Activated naive CD4-positive, alpha-beta T cell treated with anti-CD3 and anti-CD28 coated beads, Interleukin-2, amount 50 U/mL, for 72 hours (primary cell): Measurements from ENCODE around the gene LENG8. TPM values are rescaled to one million over a fixed set of nuclear protein-coding genes. Genes with fewer than 3 reads are reported as not detected.

Source experiments
- ATAC-seq, 2 donors: fragments of 150-1000 bp; cut with Tn5 transposase; 2 replicates each; pipeline ENCODE4 v1.10.0; 2021; ENCODE audit warnings: mild to moderate bottlenecking in 2 of 2, moderate library complexity in 2 of 2
- DNase-seq, 2 donors: peaks; one replicate each; pipeline ENCODE4 v3.0.0; 2021 to 2022; ENCODE audit warnings: low spot score in 2 of 2
- H3K27ac Mint-ChIP-seq, 2 donors: one replicate each; pipeline ENCODE4 v1.8.0; 2022; ENCODE audit warnings: mild to moderate bottlenecking in 2 of 2, mixed read lengths in 2 of 2
- H3K36me3 Mint-ChIP-seq, 2 donors: one replicate each; pipeline ENCODE4 v1.8.0; 2022; ENCODE audit warnings: mixed read lengths in 2 of 2
- H3K9me3 Mint-ChIP-seq, 2 donors: one replicate each; pipeline ENCODE4 v1.8.0; 2022; ENCODE audit warnings: mixed read lengths in 2 of 2
- total RNA-seq, 2 donors: library from RNA; stranded (reverse); gene quantifications; one replicate each; pipeline ENCODE4 v1.2.3, GENCODE V29; 2022

LENG8 gene
- total RNA-seq, 2 donors from 2014 or later, result 191 to 205 TPM

DNA sequence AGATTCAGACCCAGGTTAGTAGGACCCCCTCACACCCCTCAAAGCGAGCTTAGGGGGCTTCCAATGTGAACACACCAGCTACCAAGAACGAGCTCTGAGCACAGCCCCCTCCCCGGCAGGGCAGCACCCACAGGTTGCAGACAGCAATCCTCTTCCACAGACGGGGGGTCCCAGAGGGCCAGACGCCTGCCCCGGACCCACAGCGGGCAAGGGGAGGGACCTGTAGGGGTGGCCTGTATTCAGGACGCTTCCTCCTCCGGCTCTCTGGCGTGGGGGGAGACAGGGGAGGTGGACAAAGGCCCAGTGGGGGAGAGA, 29.0 kb upstream of the LENG8 start:
- no peaks in the 10 kb centered on the region for H3K9me3 Mint-ChIP-seq
- no peak overlapping the region for H3K27ac Mint-ChIP-seq
- DNase-seq (no peak), ATAC-seq (no peak)
- H3K36me3 Mint-ChIP-seq, result peaks cover 0 to 11% of the 10 kb centered on the region in 2 donors

GRCh38 chr19:54420383-54421168, 28.4 kb upstream of the LENG8 start:
- DNase-seq, result no peak
- no peak for ATAC-seq
- Mint-ChIP-seq H3K36me3 (peaks cover 0 to 11% of the 10 kb centered on the region in 2 donors), H3K9me3 (no peaks in the 10 kb centered on the region), H3K27ac (no peak overlapping the region)

DNA sequence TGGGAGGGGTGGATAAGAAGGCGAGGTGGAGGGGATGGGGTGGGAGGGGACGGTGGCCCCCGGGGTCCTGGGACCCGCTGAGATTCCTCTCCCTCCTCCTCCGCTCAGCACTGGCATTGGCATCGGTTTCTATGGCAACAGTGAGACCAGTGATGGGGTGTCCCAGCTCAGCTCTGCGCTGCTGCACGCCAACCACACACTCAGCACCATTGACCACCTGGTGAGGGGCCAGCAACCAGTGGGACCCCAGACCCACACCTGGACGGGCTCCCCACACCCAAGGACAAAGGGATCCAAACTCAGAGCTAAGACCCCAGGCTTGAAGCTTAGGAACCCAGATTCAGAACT, 27.9 kb upstream of the LENG8 start:
- peaks cover 0 to 11% of the 10 kb centered on the region in 2 donors for H3K36me3 Mint-ChIP-seq

DNA sequence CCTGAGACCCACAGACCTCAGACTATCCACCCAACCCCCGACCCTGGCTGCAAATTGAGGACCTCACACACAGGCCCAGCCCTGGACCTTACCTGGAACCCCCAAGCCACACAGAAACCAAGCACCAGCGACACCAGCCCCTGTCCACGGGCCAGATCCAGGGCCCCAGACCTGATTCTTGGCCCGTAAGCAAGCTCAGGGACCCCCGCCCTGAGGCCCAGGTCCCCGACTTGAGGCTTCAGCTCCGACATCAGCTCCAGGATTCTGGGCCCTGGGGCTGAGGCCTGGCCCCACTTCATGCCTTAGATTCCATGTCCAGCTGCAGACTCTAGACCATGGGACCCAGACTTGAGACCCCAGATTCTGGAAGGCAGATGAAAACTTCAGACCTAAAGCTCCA, 27.5 kb upstream of the LENG8 start:
- Mint-ChIP-seq H3K36me3 (peaks cover 0 to 11% of the 10 kb centered on the region in 2 donors), H3K9me3 (no peaks in the 10 kb centered on the region), H3K27ac (no peak overlapping the region)
- DNase-seq, result no peak
- no peak for ATAC-seq

More for the DNA sequence above, 27.9 kb upstream of the LENG8 start:
- Mint-ChIP-seq H3K9me3 (no peaks in the 10 kb centered on the region), H3K27ac (no peak overlapping the region)
- ATAC-seq, result no peak
- DNase-seq, result no peak

GRCh38 chr19:54422136-54422535, 26.9 kb upstream of the LENG8 start:
- Mint-ChIP-seq H3K36me3 (peaks cover 0 to 8% of the 10 kb centered on the region in 2 donors), H3K27ac (no peak overlapping the region), H3K9me3 (no peaks in the 10 kb centered on the region)
- ATAC-seq, result no peak
- DNase-seq, result no peak

DNA sequence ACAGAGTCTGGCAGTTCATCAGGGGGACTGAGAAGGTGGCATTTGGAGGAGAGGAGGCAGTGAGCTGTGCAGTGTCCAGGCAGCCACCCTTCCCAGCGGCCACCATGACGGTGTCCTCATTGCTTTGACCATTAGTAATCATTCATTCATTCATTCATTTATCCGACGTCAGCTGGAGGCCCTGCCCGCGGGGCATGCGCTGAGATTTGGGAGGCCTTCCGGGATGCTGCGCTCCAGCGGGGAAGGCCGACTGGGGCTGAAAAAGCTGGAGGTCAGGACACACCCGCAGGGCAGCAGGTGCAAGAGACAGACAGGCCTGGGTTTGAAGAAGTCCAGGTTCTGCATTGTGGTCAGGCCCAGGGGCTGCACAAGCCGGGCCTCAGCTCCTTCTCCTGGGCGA, 24.8 kb upstream of the LENG8 start:
- ATAC-seq, result no peak
- no peak overlapping the region for H3K27ac Mint-ChIP-seq
- H3K36me3 Mint-ChIP-seq, result no peaks in the 10 kb centered on the region
- no peak for DNase-seq
- no peaks in the 10 kb centered on the region for H3K9me3 Mint-ChIP-seq

DNA sequence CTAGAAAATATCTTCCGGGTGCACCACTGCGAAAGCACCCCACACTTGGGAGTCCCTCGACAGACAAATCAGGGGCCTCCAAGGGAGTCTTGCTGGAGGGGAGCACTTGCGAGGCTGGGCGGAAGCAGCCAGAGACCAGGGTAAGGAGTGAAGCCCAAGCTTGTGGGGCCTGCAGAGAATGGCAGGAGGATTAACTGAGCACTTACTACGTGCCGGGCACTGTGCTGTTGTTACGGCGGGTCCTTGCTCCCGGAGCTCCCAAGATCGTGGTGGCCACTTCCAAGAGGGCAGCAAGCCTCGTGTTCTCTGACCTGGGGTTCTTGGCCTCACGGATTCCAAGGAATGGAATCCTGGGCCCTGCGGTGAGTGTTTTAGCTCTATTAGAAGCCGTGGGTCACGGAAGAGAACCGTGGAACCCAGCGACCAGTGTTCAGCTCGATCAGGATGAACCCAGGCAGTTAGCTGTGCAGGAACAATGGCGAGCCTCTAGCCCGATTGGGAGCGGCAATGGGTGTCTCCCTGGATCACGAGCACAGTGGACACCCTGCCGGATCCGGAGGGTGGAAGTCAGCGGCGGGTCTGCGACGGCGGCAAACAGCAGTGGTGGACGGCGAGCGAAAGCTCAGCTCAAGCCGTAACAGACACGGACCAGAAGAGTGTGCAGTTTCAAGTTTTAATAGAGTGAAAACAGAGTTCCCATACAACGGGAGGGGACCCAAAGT, 24.2 kb upstream of the LENG8 start:
- no peak overlapping the region for H3K27ac Mint-ChIP-seq
- no peak for DNase-seq
- ATAC-seq, result no peak
- no peaks in the 10 kb centered on the region for H3K36me3 Mint-ChIP-seq
- no peaks in the 10 kb centered on the region for H3K9me3 Mint-ChIP-seq

DNA sequence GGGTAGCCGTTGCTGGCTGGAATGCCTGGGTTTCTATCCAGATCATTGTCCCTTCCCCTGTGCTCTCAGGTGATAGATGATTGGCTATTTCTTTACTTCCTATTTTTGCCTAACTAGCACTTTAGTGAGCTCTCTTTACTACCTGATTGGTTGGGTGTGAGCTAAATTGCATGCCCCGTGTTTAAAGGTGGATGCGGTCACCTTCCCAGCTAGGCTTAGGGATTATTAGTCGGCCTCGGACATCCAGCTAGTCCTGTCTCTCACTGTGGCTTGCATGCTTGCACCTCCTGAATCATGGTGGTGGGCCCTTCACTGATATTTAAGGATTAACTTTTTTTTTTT, 23.6 kb upstream of the LENG8 start:
- no peak overlapping the region for H3K27ac Mint-ChIP-seq

GRCh38 chr19:54426291-54426931, 22.6 kb upstream of the LENG8 start:
- no peak for DNase-seq
- ATAC-seq, result no peak
- H3K9me3 Mint-ChIP-seq, result no peaks in the 10 kb centered on the region
- H3K36me3 Mint-ChIP-seq, result no peaks in the 10 kb centered on the region
- no peak overlapping the region for H3K27ac Mint-ChIP-seq

More for the DNA sequence above, 23.6 kb upstream of the LENG8 start:
- H3K36me3 Mint-ChIP-seq, result no peaks in the 10 kb centered on the region
- no peaks in the 10 kb centered on the region for H3K9me3 Mint-ChIP-seq
- ATAC-seq, result no peak
- no peak for DNase-seq

- no peaks in the 10 kb centered on the region for H3K9me3 Mint-ChIP-seq
- no peak for ATAC-seq
- no peak for DNase-seq
- no peak overlapping the region for H3K27ac Mint-ChIP-seq
- H3K36me3 Mint-ChIP-seq, result no peaks in the 10 kb centered on the region
Observed at GRCh38 chr19:54427586-54427985, 21.4 kb upstream of the LENG8 start.

DNA sequence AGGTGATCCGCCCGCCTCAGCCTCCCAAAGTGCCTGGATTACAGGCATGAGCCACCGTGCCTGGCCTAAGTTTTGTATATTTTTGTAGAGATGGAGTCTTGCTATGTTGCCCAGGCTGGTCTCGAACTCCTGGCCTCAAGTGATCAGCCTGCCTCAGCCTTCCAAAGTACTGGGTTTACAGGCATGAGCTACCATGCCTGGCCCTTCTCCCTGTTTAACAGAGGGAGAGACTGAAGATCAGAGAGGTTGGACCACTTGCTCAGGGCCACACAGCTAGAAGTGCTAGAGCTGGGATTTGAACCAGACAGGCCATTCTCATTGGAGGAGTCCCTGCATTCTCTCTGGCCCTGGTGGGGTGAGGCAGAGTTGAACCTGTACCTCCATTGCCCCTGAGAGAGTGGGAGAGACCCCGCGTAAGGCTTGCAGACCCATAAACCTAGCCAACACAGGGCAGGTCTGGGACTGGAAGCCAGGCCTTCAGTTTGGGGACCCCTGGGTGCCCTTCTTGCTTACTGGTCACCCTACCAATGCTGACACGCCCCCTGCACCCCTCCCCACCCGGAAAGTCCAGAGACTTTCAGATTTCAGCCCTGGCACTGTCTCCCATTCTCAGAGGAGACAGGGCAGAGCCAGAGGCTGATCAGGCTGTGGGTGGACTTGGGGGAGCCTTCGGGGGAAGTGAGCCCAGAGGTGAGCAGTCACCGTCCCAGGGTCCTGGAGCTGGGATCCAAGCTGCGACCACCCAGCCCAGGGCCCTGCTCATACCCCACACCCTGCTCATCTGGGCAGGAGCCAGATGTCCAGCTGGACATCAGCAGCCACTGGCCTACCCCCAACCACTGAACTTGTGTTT, 20.4 kb upstream of the LENG8 start:
- ATAC-seq (no peak), DNase-seq (no peak)
- Mint-ChIP-seq H3K9me3 (no peaks in the 10 kb centered on the region), H3K36me3 (no peaks in the 10 kb centered on the region), H3K27ac (peak overlapping the region; percentile 19 to 50)

GRCh38 chr19:54429176-54429495, 19.9 kb upstream of the LENG8 start:
- no peaks in the 10 kb centered on the region for H3K9me3 Mint-ChIP-seq
- no peaks in the 10 kb centered on the region for H3K36me3 Mint-ChIP-seq
- peak overlapping the region; percentile 19 to 44 for H3K27ac Mint-ChIP-seq
- no peak for ATAC-seq
- no peak for DNase-seq

GRCh38 chr19:54429545-54430227, 19.3 kb upstream of the LENG8 start:
- ATAC-seq (no peak), DNase-seq (no peak)
- no peaks in the 10 kb centered on the region for H3K36me3 Mint-ChIP-seq
- H3K9me3 Mint-ChIP-seq, result no peaks in the 10 kb centered on the region
- H3K27ac Mint-ChIP-seq, result peak overlapping the region in 1 of 2 donors; percentile 19

DNA sequence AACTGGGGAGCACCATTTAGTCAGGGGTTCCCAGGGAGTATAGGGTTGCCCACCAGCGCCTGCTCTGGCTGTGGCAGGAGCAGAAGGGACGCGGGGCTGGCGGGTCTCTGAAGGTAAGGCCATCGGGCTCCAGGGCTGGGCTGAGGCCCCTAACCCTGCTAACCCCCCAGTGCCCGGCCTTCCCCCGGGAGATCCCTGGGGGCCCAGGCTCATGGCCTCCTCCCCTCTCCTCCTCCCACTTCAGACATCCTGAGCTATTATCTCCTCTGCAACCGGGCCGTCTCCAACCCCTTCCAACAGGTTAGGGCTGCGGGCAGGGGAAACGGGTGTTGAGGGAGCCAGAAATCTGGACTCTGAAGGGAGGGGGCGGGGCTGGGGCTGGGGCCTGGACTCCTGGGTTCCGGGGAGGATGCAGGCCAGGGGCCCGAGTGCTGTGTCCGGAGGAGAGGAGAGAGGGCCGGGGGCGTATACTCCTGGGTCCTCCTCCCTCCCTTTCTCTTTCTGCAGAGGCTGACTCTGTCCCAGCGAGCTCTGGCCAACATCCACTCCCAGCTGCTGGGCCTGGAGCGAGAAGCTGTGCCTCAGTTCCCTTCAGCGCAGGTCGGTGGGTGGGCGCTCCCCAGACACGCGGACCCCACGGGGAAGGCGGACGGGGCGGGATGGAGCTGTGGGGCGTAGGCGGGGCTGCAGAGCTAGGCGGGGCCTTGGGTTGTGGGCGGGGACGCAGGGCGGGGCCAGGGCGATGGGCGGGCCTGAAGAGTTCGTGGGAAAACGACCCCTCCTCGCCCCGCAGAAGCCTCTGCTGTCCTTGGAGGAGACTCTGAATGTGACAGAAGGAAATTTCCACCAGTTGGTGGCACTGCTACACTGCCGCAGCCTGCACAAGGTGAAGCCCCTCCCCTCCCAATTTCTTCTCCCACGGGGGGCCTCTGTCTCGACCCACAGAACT, 18.4 kb upstream of the LENG8 start:
- no peaks in the 10 kb centered on the region for H3K9me3 Mint-ChIP-seq
- H3K27ac Mint-ChIP-seq, result no peak overlapping the region
- ATAC-seq (peak; percentile 53 to 88), DNase-seq (peak in 1 of 2 donors; percentile 61)
- no peaks in the 10 kb centered on the region for H3K36me3 Mint-ChIP-seq

DNA sequence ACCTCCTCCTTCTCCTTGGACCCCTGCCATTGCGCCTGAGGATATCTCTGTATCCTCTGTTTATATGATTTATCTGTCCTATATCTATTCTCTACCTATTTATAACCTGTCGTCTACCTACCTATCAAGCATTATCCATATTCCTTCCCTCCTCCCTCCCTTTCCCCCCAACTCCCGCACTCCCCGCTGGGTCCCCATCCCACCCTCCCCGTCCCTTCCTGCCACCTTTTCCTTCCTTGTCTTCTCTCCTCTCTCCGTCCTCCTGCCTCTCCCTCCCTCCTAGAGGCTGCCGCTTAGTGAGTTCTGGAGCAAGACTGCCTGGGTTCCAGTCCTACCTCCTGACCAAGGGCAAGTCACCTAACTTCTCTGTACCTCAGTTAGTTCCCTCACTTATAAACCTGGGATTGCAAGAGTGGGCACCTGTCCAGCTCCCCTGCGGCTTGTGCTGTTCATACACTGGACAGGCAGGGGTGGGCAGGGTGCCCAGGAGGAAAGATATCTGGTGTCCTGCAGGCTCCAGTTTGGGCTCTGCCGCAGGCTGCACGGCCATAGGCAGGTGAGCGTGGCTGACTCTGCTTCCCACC, 17.7 kb upstream of the LENG8 start:
- Mint-ChIP-seq H3K36me3 (no peaks in the 10 kb centered on the region), H3K9me3 (no peaks in the 10 kb centered on the region), H3K27ac (no peak overlapping the region)
- ATAC-seq (no peak), DNase-seq (no peak)
